ENCODE results near the gene FANCD2OS.
"Not testable (repeated sequence)": the region's sequence is repeated elsewhere in the genome, so short reads cannot be mapped to it uniquely, and the experiment has no call there.

The FANCD2OS gene

GRCh38 chr3:10099041-10099440 lies 9.0 kb downstream of the FANCD2OS start:
- DNase-seq (ENCODE audit: low read depth in 3 of 3, low spot score in 1 of 3): no peak

- no peak for DNase-seq (ENCODE audit: low read depth in 3 of 3, low spot score in 1 of 3)
Measured at GRCh38 chr3:10093678-10094077, 14.4 kb downstream of the FANCD2OS start.

GRCh38 chr3:10091387-10091786 lies 16.7 kb downstream of the FANCD2OS start:
- DNase-seq (ENCODE audit: low read depth in 3 of 3, low spot score in 1 of 3): not testable (repeated sequence)

GRCh38 chr3:10090774-10091173 lies 17.3 kb downstream of the FANCD2OS start:
- DNase-seq (ENCODE audit: low read depth in 3 of 3, low spot score in 1 of 3): not testable (repeated sequence)

GRCh38 chr3:10090179-10090578 lies 17.9 kb downstream of the FANCD2OS start:
- DNase-seq (ENCODE audit: low read depth in 3 of 3, low spot score in 1 of 3): no peak

GRCh38 chr3:10088256-10088655 lies 19.8 kb downstream of the FANCD2OS start:
- no peak for DNase-seq (ENCODE audit: low read depth in 3 of 3, low spot score in 1 of 3)

- no peak for DNase-seq (ENCODE audit: low read depth in 3 of 3, low spot score in 1 of 3)
Measured at GRCh38 chr3:10085738-10086137, 22.3 kb downstream of the FANCD2OS start.

GRCh38 chr3:10081871-10082270 lies 26.2 kb downstream of the FANCD2OS start:
- DNase-seq (ENCODE audit: low read depth in 3 of 3, low spot score in 1 of 3): no peak

- no peak for DNase-seq (ENCODE audit: low read depth in 3 of 3, low spot score in 1 of 3)
Measured at GRCh38 chr3:10074666-10075065, 33.4 kb downstream of the FANCD2OS start.

- not testable (repeated sequence) for DNase-seq (ENCODE audit: low read depth in 3 of 3, low spot score in 1 of 3)
Measured at GRCh38 chr3:10070077-10070476, 38.0 kb downstream of the FANCD2OS start.

- no peak for DNase-seq (ENCODE audit: low read depth in 3 of 3, low spot score in 1 of 3)
Measured at GRCh38 chr3:10055097-10055496, 53.0 kb downstream of the FANCD2OS start.

Measured in stimulated activated CD4-positive, alpha-beta T cell treated with anti-CD3 and anti-CD28 coated beads, TNF-alpha, amount 100 ng/mL, for 1 hour (primary cell).